HG03095 (cell line): ENCODE results near the gene DGKH.
"Not testable (repeated sequence)": the region's sequence is repeated elsewhere in the genome, so short reads cannot be mapped to it uniquely, and the experiment has no call there.

Experiments
- ATAC-seq: cut with Tn5 transposase; IDR thresholded peaks from one replicate; pipeline ENCODE4 v1.9.1; 2021; ENCODE audit warnings: moderate library complexity; ENCODE audit not compliant: unreplicated experiment

The DGKH gene

DNA sequence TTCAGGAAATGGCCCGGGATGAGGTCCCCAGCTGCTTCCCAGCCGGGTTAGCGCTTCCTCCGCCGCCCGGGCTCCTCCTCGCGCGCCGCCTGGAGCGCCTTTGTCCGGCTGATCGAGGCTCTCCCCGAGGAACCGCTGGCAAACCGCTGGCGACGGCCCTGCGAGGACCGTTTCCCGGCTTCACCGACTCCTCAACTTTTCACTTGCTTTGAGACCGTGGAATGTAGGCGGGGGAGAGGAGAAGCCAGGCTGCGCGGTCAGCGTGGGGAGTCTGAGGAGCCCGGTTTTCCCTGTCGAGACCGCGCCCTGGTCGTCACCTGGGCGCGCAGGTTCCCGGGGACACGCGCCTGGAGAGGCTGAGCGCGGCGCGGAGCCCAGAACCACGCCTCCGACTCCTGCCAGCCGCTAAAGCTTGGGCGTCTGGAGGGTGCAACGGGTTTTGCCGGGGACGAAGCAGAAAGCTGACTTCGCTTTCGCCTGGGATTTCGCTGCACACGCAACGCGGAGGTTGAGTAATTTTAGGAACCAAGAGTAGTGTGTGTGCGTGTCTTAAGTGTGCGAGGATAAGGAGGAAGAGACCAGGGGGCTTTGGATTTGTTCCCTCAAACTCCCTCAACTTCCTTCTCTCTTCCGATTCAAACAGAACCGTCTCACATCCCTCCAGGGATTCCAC lies 7.3 kb upstream of the DGKH start:
- ATAC-seq, result peak; percentile 14

DNA sequence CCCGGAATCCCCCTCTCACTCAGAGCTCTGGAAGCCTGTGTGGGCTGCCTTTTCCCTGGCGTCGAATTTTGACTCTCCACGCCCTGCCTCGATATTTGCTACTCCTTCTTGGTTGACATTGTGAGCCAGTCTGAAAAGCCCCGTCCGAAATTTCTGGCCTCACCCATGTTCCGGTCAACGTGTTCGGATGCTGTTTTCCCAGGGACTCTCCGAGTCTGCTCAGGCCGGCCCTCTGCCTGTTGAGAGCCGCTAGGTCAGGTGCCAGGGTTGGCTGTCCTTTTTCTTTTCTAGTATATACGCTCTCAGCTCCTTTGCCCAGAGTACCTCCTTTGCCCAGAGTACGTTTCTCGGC lies 6.8 kb upstream of the DGKH start:
- ATAC-seq, result no peak

DNA sequence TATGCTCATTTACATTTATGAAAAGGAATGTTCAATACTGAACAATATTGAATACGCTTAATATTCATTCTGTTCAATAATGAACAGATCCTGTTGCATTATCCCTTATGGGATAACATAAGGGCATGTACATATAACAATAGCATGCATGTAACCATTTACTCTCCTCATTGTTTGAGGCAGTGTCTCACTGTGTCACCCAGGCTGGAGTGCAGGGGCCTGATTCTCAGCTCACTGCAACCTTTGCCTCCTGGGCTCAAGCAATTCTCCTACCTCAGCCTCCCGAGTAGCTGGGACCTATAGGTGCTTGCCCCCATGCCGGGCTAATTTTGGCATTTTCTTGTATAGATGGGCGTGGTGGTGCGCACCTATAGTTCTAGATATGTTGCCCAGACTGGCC lies 4.8 kb upstream of the DGKH start:
- ATAC-seq, result no peak

DNA sequence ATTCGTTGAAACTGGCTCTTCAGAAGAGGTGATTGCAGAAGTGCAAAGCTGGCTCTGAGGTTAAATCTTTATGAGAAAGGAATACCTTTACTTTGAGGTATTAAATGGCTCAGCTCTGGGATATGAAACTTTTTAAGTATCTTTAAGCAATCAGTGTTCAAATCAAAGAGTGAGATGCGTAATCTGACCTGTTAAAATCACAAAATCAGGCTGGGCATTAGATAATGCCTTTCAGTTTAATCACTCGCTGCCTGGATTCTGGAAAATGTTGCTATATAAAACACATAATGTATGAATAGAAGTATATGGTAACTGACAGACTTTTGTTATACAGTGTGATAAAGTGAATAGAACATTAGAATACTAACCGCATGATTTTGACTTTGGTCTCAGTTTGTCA lies 2.0 kb upstream of the DGKH start:
- no peak for ATAC-seq

DNA sequence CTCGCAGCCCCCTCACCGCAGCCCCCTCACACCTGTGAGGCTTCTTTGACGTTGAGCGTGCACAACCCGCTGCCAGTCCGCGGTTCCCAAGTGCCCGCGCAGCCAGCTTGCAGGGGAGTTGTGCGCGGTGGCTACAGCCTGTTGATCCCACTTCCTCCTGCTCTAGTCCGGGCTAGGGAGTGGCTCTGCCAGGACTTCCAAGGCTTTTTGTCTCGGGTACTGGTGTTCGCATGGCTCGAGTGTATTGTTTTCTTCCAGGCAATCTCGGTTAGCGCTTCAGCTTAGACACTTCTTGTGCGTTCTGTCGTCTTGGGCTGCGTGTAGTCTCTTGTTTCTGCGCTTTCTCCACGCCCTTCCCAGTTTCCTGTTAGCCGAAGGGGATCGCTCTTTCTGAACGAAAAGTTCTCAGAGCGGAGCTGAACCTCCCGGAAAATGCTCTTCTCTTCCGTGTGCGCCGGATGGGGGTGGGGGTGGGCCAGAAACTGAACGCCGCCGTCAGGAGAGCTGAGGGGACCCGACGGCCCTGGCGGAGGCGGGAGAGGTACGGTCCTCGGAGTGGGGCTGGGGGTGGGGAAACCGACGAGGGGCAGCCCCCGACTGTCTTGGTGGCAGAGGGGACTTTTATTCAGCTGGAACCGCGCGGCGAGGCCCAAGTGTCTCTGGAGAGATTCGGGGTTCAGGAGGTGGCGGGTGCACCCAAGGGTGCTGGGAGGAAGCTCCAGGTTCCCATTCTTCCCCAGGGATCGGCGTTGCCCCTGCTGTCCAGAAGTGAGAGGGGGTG lies 697 bp upstream of the DGKH start:
- ATAC-seq, result peak; percentile 30

DNA sequence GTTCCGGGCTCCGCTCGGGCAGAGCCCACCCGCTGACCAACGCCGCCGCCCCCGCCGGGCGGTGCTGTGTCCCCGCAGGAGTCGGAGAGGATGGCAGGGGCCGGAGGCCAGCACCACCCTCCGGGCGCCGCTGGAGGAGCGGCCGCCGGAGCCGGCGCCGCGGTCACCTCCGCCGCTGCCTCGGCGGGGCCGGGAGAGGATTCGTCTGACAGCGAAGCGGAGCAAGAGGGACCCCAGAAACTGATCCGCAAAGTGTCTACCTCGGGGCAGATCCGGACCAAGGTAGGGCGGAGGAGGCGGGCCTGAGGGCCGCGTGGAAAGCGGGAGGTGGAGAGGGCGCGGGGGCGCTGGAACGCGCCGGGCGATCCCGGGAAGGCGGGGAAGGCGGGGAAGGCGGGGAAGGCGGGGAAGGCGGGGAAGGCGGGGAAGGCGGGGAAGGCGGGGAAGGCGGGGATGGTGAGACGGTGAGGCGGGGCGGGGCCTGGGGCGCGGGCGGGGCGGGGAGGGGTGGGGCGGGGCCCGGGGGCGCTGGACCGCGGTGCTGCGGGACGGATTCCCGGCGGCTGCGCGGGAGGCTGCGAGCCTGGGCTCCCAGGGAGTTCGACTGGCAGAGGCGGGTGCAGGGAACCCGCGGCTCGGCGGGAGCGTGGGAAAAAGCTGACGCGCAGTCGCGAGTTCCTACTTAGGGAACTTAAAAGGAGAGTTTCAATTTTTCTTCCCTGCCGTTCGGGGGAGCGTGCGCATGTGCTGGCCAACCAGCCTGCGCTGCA lies 421 bp downstream of the DGKH start:
- peak; percentile 40 for ATAC-seq

DNA sequence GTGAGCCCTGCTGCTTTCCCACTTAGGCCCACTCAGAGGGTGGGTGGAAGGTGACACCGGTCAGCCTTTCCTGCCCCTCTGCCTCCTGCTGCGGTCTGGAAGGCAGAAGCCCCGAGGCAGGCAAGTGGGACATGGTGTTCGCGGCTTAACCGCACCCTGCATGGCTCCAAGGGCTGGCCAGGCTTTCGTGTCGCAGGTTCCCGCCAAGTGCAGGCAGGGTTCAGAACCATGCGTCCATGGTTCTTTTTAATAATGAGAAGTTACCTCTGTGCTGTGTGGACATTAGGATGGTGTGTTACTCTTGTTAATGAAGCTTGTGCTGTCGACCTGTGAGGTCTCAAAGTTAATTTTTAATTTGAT lies 986 bp downstream of the DGKH start:
- ATAC-seq, result no peak

DNA sequence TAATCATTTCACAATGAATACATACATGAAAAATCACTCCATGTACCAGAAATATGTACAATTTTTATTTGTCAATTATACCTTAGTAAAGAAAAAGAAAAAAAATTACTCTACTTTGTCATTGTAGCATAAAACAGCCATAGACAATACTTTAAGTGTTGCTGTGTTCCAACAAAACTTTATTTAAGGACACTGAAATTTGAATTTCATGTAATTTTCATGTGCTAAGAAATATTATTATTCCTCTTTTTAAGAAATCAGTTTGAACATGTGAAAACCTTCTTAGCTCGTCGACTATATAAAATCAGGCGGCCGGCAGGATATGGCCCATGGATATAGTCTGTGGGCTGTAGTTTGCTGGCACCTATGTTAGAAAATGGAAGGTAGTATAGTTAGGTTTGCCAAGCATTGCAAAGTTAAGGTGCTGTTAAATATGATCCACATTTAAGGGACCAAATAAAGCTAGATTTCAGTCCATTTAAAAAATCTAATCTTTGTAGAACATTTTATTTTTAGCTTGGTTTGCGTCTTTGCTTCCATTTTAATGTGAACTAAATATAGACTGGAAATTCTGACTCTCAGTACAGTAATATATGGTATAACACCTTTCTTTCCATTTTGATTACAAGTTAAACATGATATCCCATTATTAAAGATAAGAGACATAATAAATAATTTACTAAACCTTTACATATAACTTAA lies 6.5 kb downstream of the DGKH start:
- no peak for ATAC-seq

DNA sequence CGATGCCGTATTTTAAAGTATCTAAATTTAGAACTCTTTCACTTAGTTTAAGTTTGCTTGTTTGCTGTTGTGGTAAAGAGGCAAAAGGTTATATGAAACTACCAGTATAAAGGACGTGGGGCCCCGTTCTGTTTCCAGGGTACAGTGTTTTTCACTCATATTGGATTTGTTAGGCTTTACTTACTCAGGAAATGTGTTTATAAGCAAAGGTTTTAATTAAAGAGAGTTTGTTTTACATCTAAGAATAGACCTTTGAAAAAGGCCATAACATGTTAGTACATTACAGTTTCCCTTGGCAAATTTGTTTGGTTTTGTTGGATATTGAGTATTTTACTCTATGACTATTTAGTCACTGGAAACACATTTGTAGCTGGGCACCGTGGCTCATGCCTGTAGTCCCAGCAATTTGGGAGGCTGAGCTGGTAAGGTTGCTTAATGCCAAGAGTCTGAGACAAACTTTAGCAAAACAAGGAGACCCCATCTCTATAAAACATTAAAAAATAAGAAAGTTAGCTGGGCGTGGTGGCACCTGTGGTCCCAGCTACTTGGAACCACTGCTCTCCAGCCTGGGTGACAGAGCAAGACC lies 7.1 kb downstream of the DGKH start:
- no peak for ATAC-seq

DNA sequence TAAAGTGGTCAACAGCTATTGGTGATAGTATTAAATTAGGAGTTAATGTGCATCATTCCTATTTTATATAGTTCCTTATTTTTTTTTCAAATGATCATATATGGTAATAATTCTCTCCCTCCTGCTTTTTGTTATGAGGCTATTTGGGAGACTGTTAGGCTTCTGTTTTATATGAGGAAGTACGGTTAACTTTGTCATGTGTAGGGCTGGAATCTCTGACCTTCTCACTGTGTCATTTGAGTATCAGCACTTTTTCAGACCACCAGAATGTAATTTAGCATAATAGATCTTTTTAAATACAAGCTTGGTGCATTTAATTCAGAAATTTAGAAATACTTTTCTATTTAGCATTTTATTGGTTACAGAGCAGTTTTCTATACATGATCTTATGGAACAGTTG lies 7.7 kb downstream of the DGKH start:
- no peak for ATAC-seq

DNA sequence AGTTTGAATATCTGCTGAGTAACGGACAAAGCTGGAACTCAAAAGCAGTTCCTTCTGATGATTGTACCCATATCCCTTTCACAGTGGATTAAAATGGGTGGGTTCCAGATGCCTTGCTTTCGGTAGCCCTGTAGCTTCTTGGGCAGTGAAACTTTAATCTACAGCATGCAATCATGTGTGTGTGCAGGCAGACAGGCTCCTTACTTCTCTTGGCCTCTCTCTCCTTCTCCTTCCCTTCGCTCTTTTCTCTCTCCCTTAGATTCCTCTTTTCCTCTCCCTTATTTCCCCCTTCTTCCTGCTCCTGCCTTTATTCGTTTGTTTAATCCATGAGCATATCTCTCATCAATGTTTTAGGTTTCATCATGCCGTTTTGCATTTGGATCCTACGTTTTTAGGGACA lies 8.1 kb downstream of the DGKH start:
- no peak for ATAC-seq

DNA sequence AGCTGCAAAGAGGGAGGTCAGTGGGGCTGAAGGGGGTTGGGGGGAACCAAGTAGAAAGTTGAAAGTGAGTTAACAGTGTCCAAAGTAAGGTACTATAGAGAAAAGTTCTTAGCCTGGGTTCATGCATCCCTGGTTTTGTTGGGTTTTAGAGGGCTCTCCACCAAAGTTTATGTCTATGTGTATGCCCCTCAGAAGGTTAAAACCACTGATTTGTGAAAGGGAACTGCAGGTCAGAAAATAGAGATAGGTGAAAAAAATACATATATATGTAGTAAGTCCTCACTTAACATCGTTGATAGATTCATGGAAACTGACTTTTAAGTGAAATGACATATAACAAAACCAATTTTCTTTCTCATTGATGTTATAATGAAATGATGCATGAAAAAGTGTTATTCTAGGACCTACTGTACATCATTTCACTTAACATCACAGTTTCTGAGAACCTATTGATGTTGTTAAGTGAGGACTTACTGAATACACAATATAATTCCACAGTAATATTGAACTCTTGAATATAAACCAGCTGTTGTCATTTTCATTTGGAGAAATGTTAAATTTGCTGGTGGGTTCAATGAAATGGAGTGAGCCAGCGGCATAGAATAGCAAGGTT lies 9.6 kb downstream of the DGKH start:
- ATAC-seq, result no peak

DNA sequence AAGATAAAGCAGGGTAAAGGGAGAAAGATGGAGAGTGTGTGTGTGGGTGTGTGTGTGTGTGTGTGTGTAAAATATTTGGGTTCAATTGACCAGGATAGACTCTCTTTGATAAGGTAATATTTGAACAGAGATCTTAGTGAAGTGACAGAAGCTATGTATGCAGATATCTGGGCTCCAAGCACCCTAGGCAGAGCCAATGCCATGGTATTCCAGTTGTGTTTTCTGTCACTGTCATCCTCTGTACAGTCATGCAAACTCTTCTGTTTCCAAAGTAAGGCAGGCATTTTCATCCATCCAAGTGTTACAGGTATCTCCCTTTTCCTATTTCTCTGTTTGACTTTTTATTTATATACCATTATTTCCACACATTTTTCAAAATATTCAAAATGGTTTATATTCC lies 13.5 kb downstream of the DGKH start:
- no peak for ATAC-seq

DNA sequence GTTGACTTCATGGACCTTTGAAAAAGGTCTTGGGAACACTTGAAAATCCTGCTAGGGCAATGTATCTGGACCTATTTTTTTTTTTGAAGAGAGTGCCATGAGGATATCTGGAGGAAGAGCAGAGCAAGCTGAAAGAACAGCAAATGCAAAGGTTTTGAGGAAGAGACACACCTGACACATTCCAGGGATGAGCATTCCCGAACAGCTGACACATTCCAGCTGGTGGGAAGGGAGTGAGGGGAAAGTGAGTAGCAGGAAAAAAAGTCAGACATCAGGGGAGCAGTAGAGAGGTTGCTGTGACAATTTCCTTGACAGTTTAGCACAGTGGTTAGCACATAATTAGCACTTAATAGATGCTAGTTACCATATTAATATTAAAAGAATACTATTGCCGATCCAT lies 14.7 kb downstream of the DGKH start:
- no peak for ATAC-seq

DNA sequence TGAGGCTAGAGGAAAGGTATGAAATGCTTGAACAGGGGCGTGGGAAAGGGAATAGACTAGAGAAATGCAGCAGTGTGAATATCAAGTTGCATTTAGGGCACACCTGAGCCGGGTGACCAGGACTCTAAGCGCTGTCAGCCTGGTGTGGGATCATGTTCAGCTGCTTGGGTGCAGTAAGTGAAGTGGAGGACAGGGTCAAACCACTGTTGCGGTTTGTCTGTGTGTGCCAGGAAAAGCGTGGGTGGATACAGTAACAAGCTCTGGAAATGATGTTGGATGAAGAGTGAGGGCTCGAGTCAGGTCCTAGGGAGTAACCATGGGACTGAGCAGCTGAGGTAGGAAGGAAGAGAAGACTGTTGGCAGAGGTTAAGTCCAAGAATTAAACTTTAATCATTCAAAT lies 15.8 kb downstream of the DGKH start:
- no peak for ATAC-seq

DNA sequence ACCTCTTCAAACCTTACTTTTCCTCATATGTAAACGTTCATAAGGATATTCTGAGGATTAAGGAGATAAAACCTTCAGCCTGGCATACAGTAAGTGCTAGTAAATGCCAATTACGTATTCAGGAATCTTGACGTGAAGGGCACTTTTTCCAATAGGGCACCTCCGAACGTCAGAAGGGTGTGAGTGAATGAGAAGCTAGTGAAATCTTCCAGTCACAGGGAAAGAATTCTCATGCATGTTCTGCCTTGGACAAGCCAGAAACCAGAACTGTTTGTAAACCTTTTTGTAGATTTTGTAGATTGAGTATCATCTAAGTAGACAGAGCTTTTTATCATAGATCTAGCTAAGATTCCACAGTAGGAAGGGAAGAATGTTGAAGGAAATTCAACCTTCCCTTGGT lies 16.5 kb downstream of the DGKH start:
- no peak for ATAC-seq

DNA sequence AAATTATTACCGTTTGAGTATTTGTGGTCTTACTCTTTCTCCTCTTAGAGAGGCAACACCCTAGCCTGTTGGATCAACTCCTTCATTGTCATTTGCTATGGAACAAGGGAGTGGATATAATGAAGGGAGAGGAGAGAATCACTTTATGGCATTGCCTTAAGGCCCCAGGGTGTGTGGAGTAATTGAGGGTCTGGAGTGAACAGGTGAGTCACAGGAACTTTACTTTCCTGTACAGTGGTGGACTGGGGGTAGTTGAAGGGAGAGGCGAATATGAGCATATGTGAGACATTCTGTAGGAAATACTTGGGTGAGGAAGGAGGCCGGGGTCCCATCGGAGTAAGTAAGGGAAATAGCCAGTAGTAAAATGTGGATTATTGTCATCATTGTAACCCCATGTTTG lies 17.0 kb downstream of the DGKH start:
- no peak for ATAC-seq

DNA sequence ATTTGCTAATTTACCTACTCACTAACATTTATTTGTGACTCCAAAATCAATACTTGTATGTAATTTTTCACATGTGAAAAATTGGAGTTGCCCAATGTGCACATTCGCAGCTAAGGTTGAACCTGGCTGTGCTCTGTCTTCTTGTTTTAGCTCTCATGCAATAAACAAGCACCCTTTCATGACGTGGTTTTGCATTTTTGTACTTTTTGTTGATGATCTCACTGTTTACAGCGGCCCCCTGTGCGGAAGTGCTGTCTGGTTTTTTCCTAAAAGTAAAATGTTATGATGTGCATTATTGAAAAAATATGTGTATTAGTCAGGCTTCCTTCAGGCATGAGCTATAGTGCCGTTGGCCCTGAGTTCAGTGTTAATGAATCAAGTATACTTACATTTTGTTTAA lies 18.1 kb downstream of the DGKH start:
- no peak for ATAC-seq

DNA sequence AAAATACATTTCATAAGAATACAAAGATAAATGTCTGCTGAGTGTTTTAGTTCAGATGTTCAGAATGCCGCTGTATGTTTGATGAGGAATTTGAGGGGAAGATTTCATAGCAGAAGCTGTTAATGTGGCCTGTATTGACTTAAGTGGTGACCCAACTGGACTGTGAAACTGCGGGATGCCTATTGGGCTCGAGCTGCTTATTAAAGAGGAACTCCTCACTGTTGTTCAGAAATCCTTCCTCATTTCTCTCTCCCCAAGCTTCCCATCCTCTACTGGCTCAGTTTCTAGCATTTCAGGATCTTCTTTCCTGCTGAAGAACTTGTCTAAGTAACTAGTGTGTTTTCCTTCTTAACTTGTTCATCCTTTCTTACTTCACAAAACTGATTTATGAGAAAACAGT lies 20.4 kb downstream of the DGKH start:
- ATAC-seq, result no peak

DNA sequence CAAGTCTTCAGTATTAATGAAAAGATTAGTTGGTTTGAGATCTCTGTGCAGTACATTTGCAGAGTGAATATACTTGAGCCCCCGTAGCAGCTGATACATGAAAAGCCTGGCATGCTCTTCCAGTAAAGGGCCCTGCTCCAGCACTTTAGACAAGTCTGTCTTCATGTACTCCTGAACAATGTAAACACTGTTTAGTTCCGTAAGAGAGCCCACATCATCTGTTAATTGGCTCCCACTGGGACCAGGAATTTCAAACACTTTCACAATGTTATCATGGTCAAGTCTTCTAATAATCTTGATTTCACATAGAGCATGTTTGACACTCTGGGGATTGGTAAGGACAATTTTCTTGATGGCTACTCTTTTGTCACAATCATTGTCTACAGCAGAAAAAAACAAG lies 22.2 kb downstream of the DGKH start:
- ATAC-seq, result not testable (repeated sequence)

DNA sequence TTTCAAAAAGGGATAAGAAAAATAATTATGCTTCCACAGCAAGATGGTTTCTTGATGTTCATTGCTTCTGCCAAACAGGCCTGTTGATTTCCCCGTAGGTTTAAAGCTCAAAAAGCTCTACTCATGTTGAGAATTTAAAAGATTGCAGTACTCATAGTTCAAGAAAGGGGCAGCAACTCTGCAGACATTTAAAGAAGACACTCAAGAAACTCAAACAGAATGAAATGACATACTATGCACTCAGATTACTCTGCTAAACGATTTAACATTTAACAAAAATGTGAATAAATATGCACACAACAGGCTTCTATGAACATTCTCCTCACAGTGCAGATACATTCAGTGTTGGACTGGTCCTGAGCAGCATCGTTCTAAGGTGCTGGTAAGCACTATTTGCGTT lies 22.7 kb downstream of the DGKH start:
- not testable (repeated sequence) for ATAC-seq
